Neural cell (in vitro differentiated cells): ENCODE results near the gene RC3H1.

ENCODE experiments used
- EZH2 ChIP-seq: fragments of 200-600, 300-800 bp; shearing (Covaris generic), sonication (generic); IDR thresholded peaks from 2 replicates; pipeline ENCODE4 v1.6.1; 2014; ENCODE audit warnings: antibody characterized with exemption, low read length, borderline replicate concordance, mild to moderate bottlenecking; ENCODE audit not compliant: insufficient read depth, poor library complexity, severe bottlenecking
- POLR2AphosphoS5 ChIP-seq: IDR thresholded peaks from 2 replicates; pipeline ENCODE4 v1.6.1; 2012
- RAD21 ChIP-seq: fragments of 450-650 bp; conservative IDR thresholded peaks from 2 replicates; pipeline ENCODE4 v1.6.1; 2014; ENCODE audit warnings: antibody characterized with exemption, mild to moderate bottlenecking, moderate library complexity
- SMC3 ChIP-seq: fragments of 450-650 bp; conservative IDR thresholded peaks from 2 replicates; pipeline ENCODE4 v1.6.1; 2014; ENCODE audit warnings: antibody characterized with exemption, mild to moderate bottlenecking, moderate library complexity; ENCODE audit not compliant: poor library complexity
- TAF1 ChIP-seq: IDR thresholded peaks from 2 replicates; pipeline ENCODE4 v1.6.1; 2012; ENCODE audit warnings: low read depth
- TF ChIP-seq, protein P1 (sequence below): fragments of 450-650 bp; IDR thresholded peaks from 2 replicates; pipeline ENCODE4 v1.5.1; 2014; ENCODE audit warnings: antibody characterized with exemption, mild to moderate bottlenecking, moderate library complexity; ENCODE audit not compliant: poor library complexity, severe bottlenecking

DNA sequence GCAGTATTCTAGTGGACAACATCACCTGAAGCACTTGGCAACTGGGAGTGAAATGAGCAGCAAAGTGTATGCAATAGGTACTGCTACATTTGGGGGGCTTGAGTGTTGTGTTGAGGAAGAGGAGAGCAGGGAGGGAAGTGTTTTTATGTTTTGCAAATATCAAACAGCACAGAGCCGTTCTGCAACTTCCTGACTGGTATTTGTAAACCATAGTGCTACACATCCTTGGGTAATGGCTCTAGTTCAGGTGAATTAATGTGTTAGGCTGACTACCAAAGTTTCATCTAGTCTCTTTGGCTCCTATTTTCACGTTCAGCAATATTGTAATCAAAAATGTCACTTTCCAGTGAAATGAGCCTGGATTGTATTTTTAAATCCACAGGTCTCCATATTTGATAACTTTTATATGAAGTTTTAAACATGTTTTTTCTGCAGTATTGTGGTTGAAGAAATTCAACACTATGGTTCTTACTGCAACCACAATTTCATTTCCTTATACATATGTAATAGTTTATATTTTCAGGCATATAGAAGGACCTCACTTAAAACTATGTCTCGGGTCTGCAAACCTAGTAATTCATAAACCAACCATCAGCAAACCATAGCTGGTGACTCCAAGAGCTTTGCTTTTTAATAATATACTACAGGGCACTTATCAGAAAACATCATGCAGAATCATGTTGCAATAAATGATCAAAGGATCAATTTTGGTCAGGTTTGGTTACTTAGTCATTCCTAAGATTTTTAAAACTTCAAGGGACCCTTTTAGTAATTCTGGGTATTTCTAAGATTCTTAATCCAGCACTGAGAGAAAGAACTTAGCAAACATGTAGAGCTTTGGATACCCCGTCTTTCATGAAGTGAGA lies 135.2 kb downstream of the RC3H1 start:
- no peak for TF ChIP-seq EZH2
- TF ChIP-seq, protein P1, sequence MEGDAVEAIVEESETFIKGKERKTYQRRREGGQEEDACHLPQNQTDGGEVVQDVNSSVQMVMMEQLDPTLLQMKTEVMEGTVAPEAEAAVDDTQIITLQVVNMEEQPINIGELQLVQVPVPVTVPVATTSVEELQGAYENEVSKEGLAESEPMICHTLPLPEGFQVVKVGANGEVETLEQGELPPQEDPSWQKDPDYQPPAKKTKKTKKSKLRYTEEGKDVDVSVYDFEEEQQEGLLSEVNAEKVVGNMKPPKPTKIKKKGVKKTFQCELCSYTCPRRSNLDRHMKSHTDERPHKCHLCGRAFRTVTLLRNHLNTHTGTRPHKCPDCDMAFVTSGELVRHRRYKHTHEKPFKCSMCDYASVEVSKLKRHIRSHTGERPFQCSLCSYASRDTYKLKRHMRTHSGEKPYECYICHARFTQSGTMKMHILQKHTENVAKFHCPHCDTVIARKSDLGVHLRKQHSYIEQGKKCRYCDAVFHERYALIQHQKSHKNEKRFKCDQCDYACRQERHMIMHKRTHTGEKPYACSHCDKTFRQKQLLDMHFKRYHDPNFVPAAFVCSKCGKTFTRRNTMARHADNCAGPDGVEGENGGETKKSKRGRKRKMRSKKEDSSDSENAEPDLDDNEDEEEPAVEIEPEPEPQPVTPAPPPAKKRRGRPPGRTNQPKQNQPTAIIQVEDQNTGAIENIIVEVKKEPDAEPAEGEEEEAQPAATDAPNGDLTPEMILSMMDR = no peak
- no peak for TF ChIP-seq POLR2AphosphoS5
- no peak for TF ChIP-seq TAF1
- no peak for TF ChIP-seq RAD21
- TF ChIP-seq SMC3 = no peak
